GM21786 (cell line): Measurements from ENCODE around the gene EDDM13.
"Not testable (repeated sequence)": the region's sequence is repeated elsewhere in the genome, so short reads cannot be mapped to it uniquely, and the experiment has no call there.

Experiments
- ATAC-seq: cut with Tn5 transposase; IDR thresholded peaks from one replicate; pipeline ENCODE4 v1.9.1; 2021; ENCODE audit not compliant: unreplicated experiment

Gene EDDM13

GRCh38 chr19:56319991-56320390 is 47.4 kb downstream of the EDDM13 start:
- ATAC-seq = no peak

DNA sequence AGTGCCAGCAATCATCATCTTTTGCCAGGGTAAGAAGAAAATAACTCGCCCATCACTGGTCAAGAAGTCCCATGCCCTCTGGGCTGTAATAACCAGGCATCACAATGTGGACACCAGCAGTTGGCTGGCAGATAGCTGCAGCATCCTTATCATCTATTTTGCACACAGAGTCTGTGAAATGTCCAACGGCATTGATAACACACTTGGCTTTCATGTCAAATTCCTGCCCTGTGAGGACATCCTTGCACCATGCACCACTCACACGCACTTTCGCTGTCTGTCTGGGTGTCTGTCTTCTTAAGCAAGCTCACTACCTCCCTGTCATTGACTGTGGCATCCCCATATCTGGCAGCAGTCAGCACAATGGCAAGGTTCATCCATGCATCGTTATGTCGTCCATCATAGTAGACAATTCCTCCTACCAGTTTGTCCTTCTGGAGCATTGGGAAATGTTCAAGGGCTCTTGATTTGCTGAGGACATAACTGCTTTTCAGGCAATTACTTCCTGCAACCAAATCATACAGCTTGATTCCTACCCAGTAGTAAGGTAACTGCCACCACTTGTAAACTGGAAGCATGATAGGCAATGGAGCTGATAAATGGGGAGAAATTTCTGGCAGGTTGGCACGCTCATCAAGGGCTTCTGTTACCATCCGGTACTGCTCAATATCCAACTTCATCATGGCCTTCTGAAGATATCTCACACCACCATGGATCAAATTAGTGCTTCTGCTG is 48.9 kb downstream of the EDDM13 start:
- ATAC-seq = no peak

DNA sequence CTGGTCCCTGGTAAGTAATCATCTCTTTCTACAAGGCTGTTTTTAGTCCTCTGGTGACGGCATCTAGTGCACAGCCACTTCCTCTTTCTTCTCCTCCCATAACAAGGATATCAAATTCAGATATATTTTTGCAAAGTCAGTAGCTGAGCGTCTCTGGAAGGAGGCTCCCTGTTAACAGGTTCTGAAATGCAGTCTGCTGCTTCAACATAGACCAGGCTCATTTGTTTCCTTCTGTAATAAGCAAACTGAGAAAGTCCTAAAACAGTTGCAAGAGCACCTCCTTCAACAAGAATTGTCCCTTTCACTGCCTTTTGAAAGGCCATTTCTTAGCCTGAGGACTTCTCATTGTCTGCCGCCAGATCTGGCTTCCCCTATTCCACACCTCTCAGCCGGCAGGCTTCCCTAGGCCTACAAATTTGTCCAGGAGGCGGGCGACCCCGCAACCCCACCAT is 49.5 kb downstream of the EDDM13 start:
- ATAC-seq = no peak

DNA sequence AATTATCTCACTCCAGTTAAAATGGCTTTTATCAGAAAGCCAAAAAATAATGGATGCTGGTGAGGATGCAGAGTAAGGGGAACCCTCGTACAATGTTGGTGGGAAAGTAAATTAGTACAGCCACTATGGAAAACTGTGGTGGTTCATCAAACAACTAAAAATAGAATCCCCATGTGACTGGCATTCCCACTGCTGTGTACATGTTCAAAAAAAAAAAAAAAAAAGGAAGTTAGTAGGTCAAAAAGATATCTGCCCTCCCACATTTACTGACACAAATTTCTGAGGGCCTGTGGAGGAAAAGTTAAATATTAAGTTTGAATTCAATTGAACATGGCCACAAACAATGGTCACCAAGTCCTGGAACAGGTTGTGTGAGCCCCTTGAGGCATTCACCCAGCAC is 51.9 kb downstream of the EDDM13 start:
- ATAC-seq = no peak

DNA sequence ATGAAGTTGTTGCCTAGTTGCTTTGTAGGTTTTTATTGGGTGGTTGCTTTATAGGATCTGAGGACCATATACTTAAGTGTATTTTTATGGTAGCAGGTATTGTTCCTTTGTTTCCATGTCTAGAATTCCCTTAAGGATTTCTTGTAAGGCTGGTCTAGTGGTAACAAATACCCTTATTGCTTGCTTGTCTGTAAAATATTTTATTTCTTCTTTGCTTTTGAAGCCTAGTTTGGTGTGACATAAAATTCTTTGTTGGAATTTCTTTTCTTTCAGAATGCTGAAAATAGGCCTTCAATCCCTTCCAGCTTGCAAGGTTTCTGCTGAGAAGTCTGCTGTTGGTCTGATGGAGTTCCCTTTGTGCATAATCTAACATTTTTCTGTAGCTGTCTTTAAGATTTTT is 60.1 kb downstream of the EDDM13 start:
- no peak for ATAC-seq

DNA sequence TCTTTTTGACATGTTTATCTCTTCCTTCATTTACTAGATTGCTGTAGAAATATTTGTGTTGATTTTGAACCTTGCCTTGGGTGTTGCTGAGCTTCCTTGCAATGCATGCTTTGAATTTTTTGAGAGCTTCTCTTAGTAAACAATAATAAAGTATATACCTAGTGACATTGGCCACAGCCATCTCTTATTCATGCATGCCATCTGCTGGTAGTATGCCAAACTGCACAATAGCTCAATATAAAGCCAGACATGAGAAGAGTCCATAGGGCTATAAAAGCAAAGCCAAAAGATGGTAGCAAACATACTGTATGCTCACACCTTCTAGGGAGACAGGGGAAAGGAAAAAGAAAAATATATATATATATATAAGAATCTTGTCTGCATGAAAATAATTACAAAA is 61.0 kb downstream of the EDDM13 start:
- ATAC-seq = no peak

GRCh38 chr19:56335371-56335770 is 62.8 kb downstream of the EDDM13 start:
- ATAC-seq = not testable (repeated sequence)

- ATAC-seq = not testable (repeated sequence)
Measured at GRCh38 chr19:56337077-56337476, 64.5 kb downstream of the EDDM13 start.

GRCh38 chr19:56339031-56339430 is 66.5 kb downstream of the EDDM13 start:
- ATAC-seq = not testable (repeated sequence)

- ATAC-seq = no peak
Measured at GRCh38 chr19:56341948-56342347, 69.4 kb downstream of the EDDM13 start.

GRCh38 chr19:56347163-56347778 is 74.7 kb downstream of the EDDM13 start:
- no peak for ATAC-seq

DNA sequence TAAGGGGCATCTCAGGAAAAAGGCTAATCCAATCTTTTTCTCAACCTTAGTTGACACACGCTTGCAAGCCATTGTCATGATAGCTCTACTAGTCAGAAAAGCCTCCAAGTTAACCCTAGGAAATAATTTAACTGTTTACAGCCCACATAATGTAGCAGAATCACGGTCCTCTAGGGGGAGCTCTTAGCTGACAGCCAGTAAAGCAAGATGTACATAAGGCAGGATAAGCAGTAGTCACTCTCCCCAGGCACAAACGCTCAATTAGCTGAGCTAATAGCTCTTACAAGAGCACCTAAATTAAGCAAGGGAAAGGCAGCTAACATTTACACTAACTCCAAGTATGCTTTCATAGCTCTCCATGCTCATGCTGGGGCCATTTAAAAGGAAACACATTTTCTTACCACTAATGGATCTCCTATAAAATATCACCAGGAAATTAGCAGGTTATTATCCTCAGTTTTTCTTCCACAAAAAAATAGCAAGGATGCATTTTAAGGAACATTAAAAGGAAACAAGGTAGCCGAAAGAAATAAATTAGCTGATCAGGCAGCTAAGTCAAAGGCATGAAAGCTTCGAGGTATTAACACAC is 75.8 kb downstream of the EDDM13 start:
- no peak for ATAC-seq

- no peak for ATAC-seq
Measured at GRCh38 chr19:56350416-56351045, 78.0 kb downstream of the EDDM13 start.

DNA sequence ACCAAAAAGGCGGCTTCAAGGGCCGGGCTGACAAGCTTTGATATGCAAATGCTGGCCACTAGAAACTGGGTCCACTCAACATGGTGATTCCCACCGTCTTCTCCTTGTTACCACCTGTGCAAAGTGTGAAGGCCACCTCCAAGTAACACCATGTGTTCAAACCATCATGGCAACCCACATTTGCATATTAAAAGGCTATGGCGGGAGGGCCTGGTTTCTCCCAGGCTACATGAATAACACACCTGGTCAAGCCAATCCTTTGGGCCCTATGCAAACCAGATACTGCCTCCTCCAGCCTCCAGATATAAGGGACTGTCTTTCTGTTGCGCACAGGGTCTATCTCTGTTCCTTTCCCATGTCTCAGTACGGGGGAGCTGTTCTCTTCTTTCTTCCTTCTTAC is 78.7 kb downstream of the EDDM13 start:
- ATAC-seq = no peak

DNA sequence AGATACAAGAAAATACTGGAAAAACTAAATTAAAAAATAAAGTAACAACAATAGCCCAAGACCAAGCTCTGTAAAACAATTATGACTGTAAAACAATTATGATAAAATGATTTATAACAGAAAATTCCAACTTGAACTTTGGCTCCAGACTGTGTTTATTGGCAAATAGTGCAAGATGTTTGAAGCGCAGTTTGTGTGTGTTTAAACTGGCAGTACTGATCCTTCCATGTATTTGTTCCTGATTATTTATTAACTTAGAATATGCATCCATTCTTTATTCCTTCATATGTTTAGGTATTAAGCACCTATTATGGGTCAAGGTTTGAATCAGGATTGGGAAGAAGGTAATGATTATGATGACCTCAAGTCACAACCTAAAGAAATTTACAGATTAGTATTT is 83.0 kb downstream of the EDDM13 start:
- ATAC-seq = no peak

GRCh38 chr19:56356944-56357343 is 84.4 kb downstream of the EDDM13 start:
- ATAC-seq = no peak
